K562 (cell line): ENCODE data around the gene FCGR2B. TPM values are rescaled to one million over a fixed set of nuclear protein-coding genes. Genes with fewer than 3 reads are reported as not detected.
A peak's percentile ranks its signal among the peaks of the same experiment; 100 is the strongest.
"Not testable (repeated sequence)": the region's sequence is repeated elsewhere in the genome, so short reads cannot be mapped to it uniquely, and the experiment has no call there.

ENCODE experiments used
- ATAC-seq: fragments of 200-7000 bp; cut with Tn5 transposase; 3 replicates; pipeline ENCODE4 v1.9.1; 2020; ENCODE audit warnings: moderate library complexity
- Bru-seq: library from RNA; stranded (reverse); fragments of 400-500 nt; gene quantifications from one replicate; lab custom pipeline; 2021; lab: Mats Ljungman, UMichigan
- BruChase-seq, 2 experiments: library from RNA; stranded (reverse); fragments of 400-500 nt; gene quantifications; one replicate each; lab custom pipeline; 2021; lab: Mats Ljungman, UMichigan
- BruUV-seq: library from RNA; stranded (reverse); fragments of 400-500 nt; replicated peaks from 2 replicates; lab custom pipeline; 2021; lab: Mats Ljungman, UMichigan
- CTCF ChIA-PET: fragments of 300-600 bp; formaldehyde crosslinking; extraction: SDS; loops from one replicate; lab custom pipeline; 2021; ENCODE audit warnings: low intra/inter-chr PET ratio; lab: Yijun Ruan, JAX
- POLR2A ChIA-PET: fragments of 300-600, 350-650 bp; sonication (Branson Sonifier 250); formaldehyde crosslinking; extraction: SDS; loops from one replicate; lab custom pipeline; 2021; ENCODE audit warnings: antibody characterized with exemption, inconsistent platforms; lab: Yijun Ruan, JAX
- DNase-seq, 4 experiments: peaks; one replicate each; pipeline versions ENCODE4 v3.0.0 to v3.0.0-alpha.2; 2011 to 2018; ENCODE audit warnings: low spot score in 3 of 4, mixed read lengths in 3 of 4; ENCODE audit errors: extremely low read depth in 1 of 4
- FAIRE-seq: peaks from 2 replicates; lab custom pipeline; 2011; peaks lifted over from hg19 to GRCh38; lab: Jason Lieb, UNC
- H2AFZ ChIP-seq: 2 replicates; pipeline ENCODE4 v1.6.0; 2011; ENCODE audit warnings: low read depth, low read length, control low read depth, inconsistent platforms
- H3K27ac ChIP-seq: fragments of 200-600 bp; 3 replicates; pipeline ENCODE4 v1.8.0; 2011; ENCODE audit warnings: low read depth, mild to moderate bottlenecking, control low read depth, inconsistent platforms, low read length, moderate library complexity, mixed read lengths; ENCODE audit errors: extremely low read depth
- H3K27me3 ChIP-seq, 2 experiments: fragments of 300-600 bp in 1 of 2; 2 replicates in 1 of 2; 3 replicates in 1 of 2; pipeline versions ENCODE4 v1.6.0 to v1.8.0; 2011; ENCODE audit warnings: inconsistent platforms in 2 of 2, low read length in 2 of 2, mild to moderate bottlenecking in 1 of 2, mixed read lengths in 1 of 2, moderate library complexity in 1 of 2; ENCODE audit not compliant: control insufficient read depth in 2 of 2, insufficient read depth in 2 of 2
- H3K36me3 ChIP-seq: fragments of 300-600 bp; 3 replicates; pipeline ENCODE4 v1.8.0; 2011; ENCODE audit warnings: mild to moderate bottlenecking, low read length, inconsistent platforms; ENCODE audit not compliant: control insufficient read depth, insufficient read depth
- H3K4me1 ChIP-seq, 2 experiments: fragments of 200-600 bp in 1 of 2; replicated peaks in 1 of 2; 2 replicates in 1 of 2; 3 replicates in 1 of 2; pipeline versions ENCODE4 v1.5.1 to v1.8.0; 2011; ENCODE audit warnings: inconsistent platforms in 2 of 2, low read length in 2 of 2, mild to moderate bottlenecking in 1 of 2, mixed read lengths in 1 of 2, moderate library complexity in 1 of 2; ENCODE audit not compliant: control insufficient read depth in 2 of 2, insufficient read depth in 2 of 2
- H3K4me2 ChIP-seq: 2 replicates; pipeline ENCODE4 v1.6.1; 2011; ENCODE audit warnings: low read length, control low read depth, inconsistent platforms, mixed read lengths; ENCODE audit not compliant: insufficient read depth
- H3K4me3 ChIP-seq: fragments of 200-600 bp; sonication (generic), shearing (Covaris generic); 2 replicates; pipeline ENCODE4 v1.5.1; 2016; ENCODE audit warnings: control low read depth, inconsistent platforms
- H3K79me2 ChIP-seq: fragments of 200-600 bp; 3 replicates; pipeline ENCODE4 v1.8.0; 2011; ENCODE audit warnings: low read length, inconsistent platforms; ENCODE audit not compliant: control insufficient read depth, insufficient read depth
- H3K9ac ChIP-seq, 2 experiments: 2 replicates each; pipeline versions ENCODE4 v1.6.0 to v1.6.1; 2011; ENCODE audit warnings: low read depth in 2 of 2, low read length in 2 of 2, control low read depth in 1 of 2, inconsistent platforms in 1 of 2, mild to moderate bottlenecking in 1 of 2, mixed read lengths in 1 of 2; ENCODE audit not compliant: insufficient read depth in 1 of 2
- H3K9me1 ChIP-seq: one replicate; pipeline ENCODE4 v1.6.0; 2011; ENCODE audit warnings: inconsistent platforms, mild to moderate bottlenecking, low read length, moderate library complexity; ENCODE audit not compliant: control insufficient read depth, insufficient read depth
- H3K9me3 ChIP-seq: replicated peaks from 2 replicates; pipeline ENCODE4 v1.5.1; 2011; ENCODE audit warnings: low read depth, low read length, inconsistent platforms; ENCODE audit not compliant: control insufficient read depth, insufficient read depth
- H4K20me1 ChIP-seq: replicated peaks from 2 replicates; pipeline ENCODE4 v1.6.1; 2011; ENCODE audit warnings: low read length, inconsistent platforms, mixed read lengths; ENCODE audit not compliant: control insufficient read depth, insufficient read depth
- WGBS: fragments of 100-300 bp; shearing (Covaris generic); methylation state at CpG from one replicate; pipeline ENCODE4 v1.1.6; 2016; ENCODE audit warnings: low coverage, mixed read lengths; ENCODE audit not compliant: insufficient coverage; ENCODE audit errors: missing lambda C conversion rate; 5-methylcytosine and 5-hydroxymethylcytosine counted together
- in situ Hi-C: fragments of 300-500 bp; cut with MboI; formaldehyde crosslinking; loops from 4 replicates; pipeline ENCODE4 v1.15.0; 2018; ENCODE audit warnings: inconsistent platforms, mixed read lengths
- intact Hi-C: fragments of 100-400 bp; cut with micrococcal nuclease; formaldehyde crosslinking; loops from 2 replicates; pipeline ENCODE4 v1.14.2; 2022
- long read RNA-seq, 3 experiments: library from polyadenylated mRNA in 2 of 3; library from RNA in 1 of 3; unstranded in 2 of 3; stranded (forward) in 1 of 3; transcript quantifications; one replicate each; pipeline ENCODE4 v2.0.0, GENCODE V29; 2019 to 2022
- polyA minus RNA-seq, 3 experiments: library from RNA; depleted of rRNA, polyadenylated mRNA; stranded (reverse); fragments of >200 nt; gene quantifications; 2 replicates each; pipeline ENCODE4 v1.2.3, GENCODE V29; 2011
- polyA plus RNA-seq, 8 experiments: library from polyadenylated mRNA; depleted of rRNA in 4 of 8; stranded (reverse) in 5 of 8; unstranded in 3 of 8; fragments of >200 nt; fragmentation: Nextera tagmentation in 2 of 8; fragmentation: Illumina TruSeq in 1 of 8; extraction: Ambion mirVana in 2 of 8; extraction: Trizol in 1 of 8; gene quantifications; 2 replicates each; pipeline versions ENCODE4 v1.2.1 to v1.2.3, GENCODE V29; 2011 to 2014; ENCODE audit warnings: inconsistent platforms in 1 of 8, missing spikeins in 1 of 8
- total RNA-seq, 7 experiments: library from RNA; depleted of rRNA in 6 of 7; stranded (reverse); fragments of >200 nt in 6 of 7; fragmentation: Illumina TruSeq in 2 of 7; extraction: Trizol in 2 of 7; gene quantifications; 2 replicates each; pipeline versions ENCODE4 v1.2.1 to v1.2.3, GENCODE V29; 2011 to 2021; ENCODE audit warnings: low replicate concordance in 1 of 7

Gene FCGR2B
- total RNA-seq (2011; cell fraction: chromatin; rRNA removed; ENCODE audit: low replicate concordance) = 6.8 and 7.4 TPM in 2 replicates
- 5.1 and 7.0 TPM in 2 replicates for total RNA-seq (2011; cell fraction: nucleolus; rRNA removed)
- total RNA-seq (2011; cell fraction: nucleoplasm; rRNA removed) = 7.6 and 9.9 TPM in 2 replicates
- total RNA-seq (2014; rRNA removed) (1.6 and 3.1 TPM in 2 replicates), total RNA-seq (2014; rRNA removed; fragmentation: Illumina TruSeq; extraction: Trizol) (3.1 and 3.3 TPM in 2 replicates), total RNA-seq (2015; rRNA removed; fragmentation: Illumina TruSeq; extraction: Trizol) (1.7 and 2.0 TPM in 2 replicates), total RNA-seq (2021) (2.4 and 3.1 TPM in 2 replicates), polyA plus RNA-seq (2011; rRNA removed) (4.0 and 14.5 TPM in 2 replicates), polyA plus RNA-seq (2014; fragmentation: Illumina TruSeq; extraction: Trizol) (3.9 and 4.1 TPM in 2 replicates), polyA plus RNA-seq (2014; fragmentation: Nextera tagmentation; extraction: Ambion mirVana) (1 to 10 TPM; 6.4 to 8.9 TPM), polyA plus RNA-seq (2014; rRNA removed) (3.3 and 4.1 TPM in 2 replicates), polyA minus RNA-seq (2011; rRNA and poly(A)+ RNA removed) (3.1 and 8.7 TPM in 2 replicates), Bru-seq, nascent RNA (percentile 43 among the genes with signal in this experiment), BruChase-seq, experiment 1, labeled RNA remaining after a 2-hour chase (percentile 37 among the genes with signal in this experiment), BruChase-seq, experiment 2, labeled RNA remaining after a 6-hour chase (percentile 41 among the genes with signal in this experiment)
- 4.3 and 14.1 TPM in 2 replicates for polyA plus RNA-seq (2011; cell fraction: cytosol; rRNA removed)
- 10.8 and 35.5 TPM in 2 replicates for polyA plus RNA-seq (2011; cell fraction: nucleus; rRNA removed)
- polyA plus RNA-seq (2012) = 14.5 and 18.1 TPM in 2 replicates
- polyA minus RNA-seq (2011; cell fraction: cytosol; rRNA and poly(A)+ RNA removed) = 0.86 and 1.5 TPM in 2 replicates
- polyA minus RNA-seq (2011; cell fraction: nucleus; rRNA and poly(A)+ RNA removed) = 2.6 and 9.2 TPM in 2 replicates
- long read RNA-seq, experiment 1 = 0 reads
- long read RNA-seq, experiment 2, partial matches to known transcripts = 2 of 3 reads
- long read RNA-seq, experiment 2, other reads (novel, unspliced or antisense) = 0 of 3 reads
- long read RNA-seq, experiment 3 = 0 reads

DNA sequence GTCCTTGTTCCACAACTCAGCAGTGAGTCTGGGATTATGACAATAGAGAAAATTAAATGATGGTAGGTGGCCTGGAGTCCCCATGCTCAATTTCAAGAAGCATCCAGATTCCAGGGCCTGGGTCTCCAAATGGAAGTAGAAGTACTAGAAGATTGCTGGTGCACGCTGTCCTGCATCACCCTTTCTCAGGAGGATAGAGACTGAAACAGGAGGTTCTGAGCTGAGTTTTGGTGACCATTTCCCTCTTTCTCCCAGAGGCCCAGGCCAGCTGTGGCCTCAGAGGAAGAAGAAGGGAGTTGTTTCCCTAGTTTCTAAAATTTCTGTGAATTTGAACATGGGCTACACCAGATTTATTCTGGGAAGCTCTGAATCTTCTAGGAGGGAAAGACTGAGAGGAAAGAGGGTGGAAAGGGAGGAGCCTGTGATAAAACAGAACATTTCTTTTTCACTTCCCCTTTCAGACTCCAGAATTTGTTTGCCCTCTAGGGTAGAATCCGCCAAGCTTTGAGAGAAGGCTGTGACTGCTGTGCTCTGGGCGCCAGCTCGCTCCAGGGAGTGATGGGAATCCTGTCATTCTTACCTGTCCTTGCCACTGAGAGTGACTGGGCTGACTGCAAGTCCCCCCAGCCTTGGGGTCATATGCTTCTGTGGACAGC, at the start of gene FCGR2B:
Gene FCGR2B (plus strand): TSS at position 460 of the 656 bp plus-strand sequence. CDS start 99 bp downstream, at position 559.
- H3K79me2 ChIP-seq, H4K20me1 ChIP-seq, H3K27me3 ChIP-seq, H3K4me3 ChIP-seq, in situ Hi-C loops, H3K36me3 ChIP-seq, CTCF ChIA-PET, intact Hi-C loops, H3K9me1 ChIP-seq, H3K4me2 ChIP-seq, H2AFZ ChIP-seq, H3K4me1 ChIP-seq, FAIRE-seq, H3K9ac ChIP-seq, H3K9me3 ChIP-seq, POLR2A ChIA-PET, BruUV-seq, DNase-seq, H3K27ac ChIP-seq: not testable (repeated sequence)
- no CpG with 5 or more reads among the region's 4 CpGs for whole genome bisulfite sequencing
- peak; percentile 49 for ATAC-seq
